NCI-H446 (cell line): Measurements from ENCODE around the gene NPIPB9.
"Not testable (repeated sequence)": the region's sequence is repeated elsewhere in the genome, so short reads cannot be mapped to it uniquely, and the experiment has no call there.

Source experiments
- DNase-seq, 2 experiments: peaks; one replicate each; lab custom pipeline; 2025; lab: John Stamatoyannopoulos, UW

Gene NPIPB9

GRCh38 chr16:28751487-28751886 is at the start of gene NPIPB9:
NPIPB9 (plus strand) TSS chr16:28751787.
- not testable (repeated sequence) for DNase-seq

GRCh38 chr16:28704246-28704645 is 47.3 kb upstream of the NPIPB9 start:
- not testable (repeated sequence) for DNase-seq

DNA sequence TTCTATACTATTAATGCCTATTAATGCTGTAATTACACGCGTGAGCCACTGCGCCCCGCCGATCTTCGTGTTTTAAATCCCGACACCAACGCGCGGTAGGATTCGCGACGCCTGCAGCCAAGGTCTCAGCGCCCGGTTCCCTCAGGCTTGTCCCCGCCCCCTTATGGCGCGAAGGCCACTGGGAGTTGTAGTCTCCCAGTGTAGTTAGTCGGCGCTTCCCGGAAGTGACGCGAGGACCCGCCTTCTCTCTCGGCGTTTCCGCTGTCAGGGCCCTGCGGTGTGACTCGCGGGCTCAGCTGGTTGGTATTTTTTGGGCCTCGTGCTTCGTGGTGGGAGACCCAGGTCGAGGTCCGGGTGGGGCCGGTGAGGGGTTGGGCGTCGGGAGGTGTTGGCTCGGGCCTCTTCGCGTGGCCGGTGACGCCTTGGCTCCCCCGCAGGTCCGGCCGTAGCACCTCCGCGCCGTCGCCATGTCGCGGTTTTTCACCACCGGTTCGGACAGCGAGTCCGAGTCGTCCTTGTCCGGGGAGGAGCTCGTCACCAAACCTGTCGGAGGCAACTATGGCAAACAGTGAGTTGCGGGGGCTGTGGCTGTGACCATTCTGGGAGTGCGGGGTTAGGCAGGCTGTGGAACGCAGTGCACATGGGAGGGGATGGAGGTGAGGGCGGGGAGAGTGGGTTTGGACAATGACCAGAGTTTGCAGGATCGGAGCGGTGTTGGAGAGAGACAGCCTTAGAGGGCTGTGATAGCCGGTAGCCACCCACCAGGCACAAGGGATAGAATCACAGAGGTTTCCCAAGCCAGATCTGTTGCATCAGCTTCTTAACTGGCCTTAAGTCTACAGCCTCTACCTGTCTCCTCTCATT is 40.1 kb upstream of the NPIPB9 start, which contains the start of gene EIF3C:
TSS of gene EIF3C (plus strand) at position 245 of the 864 bp plus-strand sequence. CDS start at position 468, 223 bp downstream.
- not testable (repeated sequence) for DNase-seq

GRCh38 chr16:28722852-28723650 is 28.5 kb upstream of the NPIPB9 start:
- DNase-seq = not testable (repeated sequence)

- not testable (repeated sequence) for DNase-seq
Observed at GRCh38 chr16:28731253-28731652, 20.3 kb upstream of the NPIPB9 start.

GRCh38 chr16:28732455-28733124 is 19.0 kb upstream of the NPIPB9 start:
- DNase-seq = not testable (repeated sequence)

DNA sequence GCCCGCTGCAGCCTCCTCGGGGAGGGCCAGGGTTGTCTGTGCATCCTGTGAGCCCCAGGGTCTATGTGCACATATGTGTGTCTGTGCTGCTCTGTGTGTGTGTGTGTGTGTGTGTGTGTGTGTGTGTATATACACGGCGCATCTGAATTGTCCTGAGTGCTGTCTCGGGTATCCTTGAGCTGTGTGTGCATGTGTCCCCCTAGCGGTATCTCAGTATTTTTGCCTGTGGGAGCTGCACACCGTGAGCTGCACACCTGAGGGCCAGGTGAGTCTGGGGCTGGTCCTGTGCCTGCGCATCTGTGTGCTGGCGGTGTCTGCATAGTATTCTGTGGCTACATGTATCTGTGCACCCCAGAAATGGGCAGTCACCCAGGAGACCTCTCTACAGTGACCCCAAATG is 11.8 kb upstream of the NPIPB9 start:
- not testable (repeated sequence) for DNase-seq

DNA sequence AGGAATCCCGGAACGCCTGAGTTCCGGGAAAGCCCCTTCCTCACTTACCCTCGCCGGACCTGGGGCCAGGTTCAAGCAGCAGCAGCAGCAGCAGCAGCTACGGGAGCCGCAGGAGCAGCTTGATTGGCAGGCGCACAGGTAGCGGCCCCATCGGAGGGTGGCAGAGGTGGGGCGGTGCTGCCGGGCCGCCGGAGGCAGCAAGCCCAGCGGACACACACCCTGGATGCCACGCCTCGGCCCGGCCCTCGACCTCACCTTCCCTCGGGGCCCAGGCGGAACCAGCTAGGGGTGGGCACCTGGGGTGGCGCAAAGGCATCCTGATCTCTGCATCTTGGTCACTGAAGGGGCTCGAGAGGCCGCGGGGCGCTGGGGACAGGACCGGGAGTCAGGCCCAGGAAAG is 11.0 kb upstream of the NPIPB9 start:
- not testable (repeated sequence) for DNase-seq

GRCh38 chr16:28741295-28741694 is 10.3 kb upstream of the NPIPB9 start:
- DNase-seq = not testable (repeated sequence)

GRCh38 chr16:28746618-28747350 is 4.8 kb upstream of the NPIPB9 start:
- DNase-seq = not testable (repeated sequence)

GRCh38 chr16:28749997-28750465 is 1.6 kb upstream of the NPIPB9 start:
- not testable (repeated sequence) for DNase-seq

DNA sequence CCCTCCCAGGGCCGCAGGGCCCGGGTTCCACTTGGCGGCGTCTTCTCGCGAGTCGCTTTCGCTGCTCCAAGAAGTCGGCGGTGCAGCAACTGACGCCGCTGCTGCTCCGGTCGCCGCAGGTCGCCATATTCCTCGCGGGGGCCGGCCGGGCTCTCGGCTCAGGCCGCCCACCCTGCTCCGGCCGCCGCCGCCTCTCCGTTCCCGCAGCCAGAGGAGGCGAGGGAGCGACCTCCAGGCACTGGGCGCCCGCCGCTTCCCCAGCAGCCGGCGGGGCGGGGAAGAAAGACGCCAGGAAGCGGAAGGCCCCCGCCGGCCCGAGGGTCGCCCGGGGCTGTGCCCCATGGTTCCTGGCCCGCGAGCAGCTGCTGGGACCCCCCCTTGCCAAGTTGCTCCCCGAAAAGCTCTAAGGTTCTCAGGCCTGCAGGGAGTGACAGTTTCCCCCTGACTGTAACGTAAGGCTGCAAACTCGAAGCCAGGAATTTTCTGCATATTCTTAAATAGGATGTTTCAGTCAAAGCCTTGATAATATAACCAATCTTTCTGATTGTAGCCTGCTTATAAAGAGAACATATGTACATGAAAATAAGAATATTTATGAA is 1.0 kb upstream of the NPIPB9 start:
- not testable (repeated sequence) for DNase-seq

DNA sequence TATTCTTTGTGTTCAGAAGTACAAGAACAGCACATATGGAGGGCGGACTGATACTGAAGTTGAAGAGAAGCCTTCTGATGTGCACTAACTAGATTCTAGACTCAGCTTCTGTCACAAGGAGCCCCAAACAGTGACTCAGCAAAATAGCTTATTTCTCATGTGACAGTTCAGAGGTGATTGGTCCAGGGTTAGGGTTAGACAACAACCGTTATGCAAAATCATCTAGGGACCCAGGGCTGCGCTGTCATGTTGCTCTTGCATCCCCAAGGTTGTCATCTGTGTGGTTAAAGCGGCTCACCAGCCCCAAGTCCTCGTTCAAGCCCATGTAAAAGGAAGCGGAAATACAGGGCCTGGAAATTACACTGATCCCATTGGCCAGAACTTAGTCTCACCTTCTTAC is 30.1 kb downstream of the NPIPB9 start:
- not testable (repeated sequence) for DNase-seq

DNA sequence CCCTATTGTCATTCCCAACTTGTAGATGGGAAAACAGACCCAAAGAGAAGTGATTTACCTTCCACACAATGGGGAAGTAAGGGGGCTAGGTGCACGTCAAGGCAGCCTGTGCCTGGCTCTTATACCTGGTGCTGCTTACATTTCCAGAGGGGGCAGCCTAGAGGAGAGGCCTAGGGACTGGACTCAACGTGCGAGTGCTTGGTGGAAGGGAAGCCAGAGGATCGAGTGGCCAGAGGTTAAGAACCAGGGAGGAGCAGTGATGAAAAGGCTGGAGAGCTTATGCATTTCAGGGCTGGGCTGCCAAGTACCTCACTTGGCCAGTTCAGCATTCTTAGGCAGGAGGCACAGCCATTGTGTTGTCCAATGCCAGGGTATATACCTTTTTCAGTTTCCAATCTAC is 30.8 kb downstream of the NPIPB9 start:
- not testable (repeated sequence) for DNase-seq

DNA sequence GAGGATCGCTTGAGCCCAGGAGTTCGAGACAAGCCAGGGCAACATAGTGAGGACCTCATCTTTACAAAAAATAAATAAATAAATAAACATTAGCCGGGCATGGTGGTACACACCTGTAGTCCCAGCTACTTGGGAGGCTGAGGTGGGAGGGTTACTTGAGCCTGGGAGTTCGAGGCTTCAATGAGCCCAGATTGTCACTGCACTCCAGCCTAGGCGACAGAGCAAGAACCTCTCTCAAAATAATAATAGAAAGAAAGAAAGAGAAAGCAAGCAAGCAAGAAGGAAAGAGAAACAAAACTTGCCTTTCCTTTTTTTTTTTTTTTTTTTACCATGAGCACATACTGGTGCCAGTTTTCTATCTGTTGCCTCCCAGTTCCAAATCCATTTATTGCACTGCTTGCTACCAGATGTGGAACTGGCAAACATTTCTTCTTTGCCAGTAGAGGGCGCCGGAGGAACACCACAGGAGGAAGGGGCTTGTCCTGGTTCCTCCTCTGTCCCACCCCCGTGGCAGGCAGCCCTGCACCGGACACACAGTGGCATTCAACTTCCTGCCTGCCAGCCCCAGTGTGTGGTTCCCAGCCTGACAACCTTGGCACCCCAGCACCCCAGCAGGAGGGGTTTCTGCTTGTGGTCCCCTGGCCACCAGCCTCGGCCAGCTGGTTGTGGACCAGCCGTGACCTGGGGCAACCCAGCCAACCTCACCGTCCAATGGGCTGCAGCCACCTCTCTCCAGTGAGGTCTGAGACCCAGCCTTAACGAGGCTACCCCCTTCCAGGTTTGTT is 50.8 kb downstream of the NPIPB9 start:
- peak in 1 of 2 experiments; percentile 23 for DNase-seq

DNA sequence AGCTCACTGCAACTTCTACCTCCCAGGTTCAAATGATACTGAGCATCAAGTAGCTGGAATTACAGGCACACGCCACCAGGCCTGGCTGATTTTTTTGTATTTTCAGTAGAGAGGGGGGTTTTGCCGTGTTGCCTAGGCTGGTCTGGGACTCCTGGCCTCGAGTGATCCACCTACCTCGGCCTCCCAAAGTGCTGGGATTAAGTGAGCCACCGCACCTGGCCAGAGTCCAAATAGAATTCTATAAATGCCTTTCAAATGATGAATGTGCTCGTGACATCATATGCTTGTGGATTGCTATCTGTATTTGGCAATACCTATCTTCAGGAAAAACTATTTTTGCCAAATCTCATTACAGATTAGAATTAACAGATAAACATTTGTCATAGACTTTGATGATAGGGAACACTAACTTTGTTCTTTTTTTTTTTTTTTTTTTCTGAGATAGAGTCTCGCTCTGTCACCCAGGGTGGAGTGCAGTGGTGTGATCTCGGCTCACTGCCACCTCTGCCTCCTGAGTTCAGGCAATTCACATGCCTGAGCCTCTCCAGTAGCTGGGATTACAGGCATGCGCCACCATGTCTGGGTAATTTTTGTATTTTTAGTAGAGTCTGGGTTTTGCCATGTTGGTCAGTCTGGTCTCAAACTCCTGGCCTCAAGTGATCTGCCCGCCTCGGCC is 56.0 kb downstream of the NPIPB9 start:
- DNase-seq = not testable (repeated sequence)

DNA sequence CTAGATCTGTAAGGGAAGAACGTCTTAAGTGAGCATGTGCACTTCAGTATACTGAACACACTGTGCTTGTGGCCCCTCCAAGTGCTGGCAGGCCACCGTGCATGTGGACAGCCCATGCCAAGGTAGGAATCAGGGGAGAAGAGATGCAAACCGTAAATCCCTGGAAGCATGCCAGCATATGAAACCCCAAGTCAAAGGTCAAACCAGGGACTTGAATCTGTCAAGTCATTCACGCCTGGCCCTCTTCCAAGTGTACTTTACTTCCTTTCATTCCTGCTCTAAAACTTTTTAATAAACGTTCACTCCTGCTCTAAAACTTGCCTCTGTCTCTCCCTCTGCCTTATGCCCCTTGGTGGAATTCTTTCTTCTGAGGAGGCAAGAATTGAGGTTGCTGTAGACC is 68.4 kb downstream of the NPIPB9 start:
- no peak for DNase-seq

GRCh38 chr16:28820546-28820945 is 69.0 kb downstream of the NPIPB9 start:
- DNase-seq = not testable (repeated sequence)

DNA sequence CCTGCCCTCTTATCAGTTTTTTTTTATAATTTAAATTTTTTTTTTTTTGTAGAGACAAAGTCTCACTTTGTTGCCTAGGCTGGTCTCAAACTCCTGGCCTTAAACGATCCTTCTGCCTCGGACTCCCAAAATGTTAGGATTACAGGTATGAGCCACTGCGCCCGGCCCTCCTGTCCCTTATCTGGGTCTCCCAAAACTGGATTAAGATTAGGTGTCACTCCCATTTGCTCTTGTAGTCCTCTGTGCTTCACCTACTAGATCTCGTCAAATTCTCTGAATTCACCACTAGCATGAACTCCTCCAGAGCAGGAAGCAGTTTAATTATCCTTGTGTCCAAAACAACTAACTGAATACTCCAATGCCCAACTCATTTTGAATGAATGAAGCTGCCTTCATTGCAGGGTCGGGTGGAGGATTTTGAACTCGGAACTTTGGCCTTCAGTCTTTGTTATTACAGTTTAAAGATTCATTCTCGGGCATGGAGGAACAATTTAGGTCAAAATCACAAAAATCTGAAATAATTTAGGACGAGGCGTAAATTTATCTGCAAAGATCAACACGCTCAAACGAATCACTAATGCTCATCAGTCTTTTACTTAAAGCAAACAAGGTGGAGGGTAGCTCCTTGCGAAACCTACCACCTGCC is 70.4 kb downstream of the NPIPB9 start:
- DNase-seq = no peak
